Measurements from ENCODE around the gene CSRNP3. TPM values are rescaled to one million over a fixed set of nuclear protein-coding genes. Genes with fewer than 3 reads are reported as not detected.
A peak's percentile ranks its signal among the peaks of the same experiment; 100 is the strongest.

The CSRNP3 gene
- total RNA-seq, 1 donor from 2014 or later: 0.26 TPM

GRCh38 chr2:165560377-165560988, 91.0 kb downstream of the CSRNP3 start:
- DNase-seq (ENCODE audit: low read depth) (no peak), FAIRE-seq (no peak)
- no peak overlapping the region for H3K4me3 ChIP-seq (ENCODE audit: low read depth, low read length)
- H3K36me3 ChIP-seq (ENCODE audit: control insufficient read depth, insufficient read depth, low read length): no peaks in the 10 kb centered on the region
- H3K27me3 ChIP-seq (ENCODE audit: control insufficient read depth, insufficient read depth, low read length): no peaks in the 10 kb centered on the region
- no peak for TF ChIP-seq CTCF (IDR thresholded peaks at IDR 0.05; ENCODE audit: insufficient read depth, low read length, severe bottlenecking)

- no peaks in the 10 kb centered on the region for H3K36me3 ChIP-seq (ENCODE audit: control insufficient read depth, insufficient read depth, low read length)
- H3K4me3 ChIP-seq (ENCODE audit: low read depth, low read length): no peak overlapping the region
- no peaks in the 10 kb centered on the region for H3K27me3 ChIP-seq (ENCODE audit: control insufficient read depth, insufficient read depth, low read length)
- no peak for FAIRE-seq
- DNase-seq (ENCODE audit: low read depth): no peak
- no peak for TF ChIP-seq CTCF (IDR thresholded peaks at IDR 0.05; ENCODE audit: insufficient read depth, low read length, severe bottlenecking)
Observed at GRCh38 chr2:165561516-165561915, 92.0 kb downstream of the CSRNP3 start.

- FAIRE-seq (no peak), DNase-seq (ENCODE audit: low read depth) (no peak)
- no peaks in the 10 kb centered on the region for H3K36me3 ChIP-seq (ENCODE audit: control insufficient read depth, insufficient read depth, low read length)
- no peaks in the 10 kb centered on the region for H3K27me3 ChIP-seq (ENCODE audit: control insufficient read depth, insufficient read depth, low read length)
- TF ChIP-seq CTCF (IDR thresholded peaks at IDR 0.05; ENCODE audit: insufficient read depth, low read length, severe bottlenecking): no peak
- no peak overlapping the region for H3K4me3 ChIP-seq (ENCODE audit: low read depth, low read length)
Observed at GRCh38 chr2:165562233-165562632, 92.7 kb downstream of the CSRNP3 start.

- FAIRE-seq: no peak
- DNase-seq (ENCODE audit: low read depth): no peak
- Histone ChIP-seq H3K27me3 (ENCODE audit: control insufficient read depth, insufficient read depth, low read length) (no peaks in the 10 kb centered on the region), H3K4me3 (ENCODE audit: low read depth, low read length) (no peak overlapping the region), H3K36me3 (ENCODE audit: control insufficient read depth, insufficient read depth, low read length) (no peaks in the 10 kb centered on the region)
- TF ChIP-seq CTCF (IDR thresholded peaks at IDR 0.05; ENCODE audit: insufficient read depth, low read length, severe bottlenecking): peak; percentile 9
Observed at GRCh38 chr2:165563468-165564225, 94.1 kb downstream of the CSRNP3 start.

GRCh38 chr2:165566008-165566407, 96.5 kb downstream of the CSRNP3 start:
- Histone ChIP-seq H3K27me3 (ENCODE audit: control insufficient read depth, insufficient read depth, low read length) (no peaks in the 10 kb centered on the region), H3K4me3 (ENCODE audit: low read depth, low read length) (no peak overlapping the region), H3K36me3 (ENCODE audit: control insufficient read depth, insufficient read depth, low read length) (no peaks in the 10 kb centered on the region)
- DNase-seq (ENCODE audit: low read depth) (no peak), FAIRE-seq (no peak)
- TF ChIP-seq CTCF (IDR thresholded peaks at IDR 0.05; ENCODE audit: insufficient read depth, low read length, severe bottlenecking): no peak

Data from bronchial epithelial cell (primary cell).